ENCODE results near the gene PITPNB.

PITPNB gene

GRCh38 chr22:27805841-27806240, 113.2 kb downstream of the PITPNB start:
- Histone ChIP-seq H3K79me2 (ENCODE audit: control insufficient read depth, low read length) (no peaks in the 10 kb centered on the region), H3K9me2 (replicated peaks; ENCODE audit: control insufficient read depth, low read length) (no peaks in the 10 kb centered on the region), H4K20me1 (ENCODE audit: control insufficient read depth, insufficient read depth, low read depth, low read length) (no peaks in the 10 kb centered on the region), H3K4me1 (ENCODE audit: control insufficient read depth, low read length) (no peaks in the 10 kb centered on the region), H3K4me3 (ENCODE audit: low read length) (no peak overlapping the region), H3K9me3 (ENCODE audit: control insufficient read depth, insufficient read depth, low read length) (no peaks in the 10 kb centered on the region), H3K36me3 (ENCODE audit: control insufficient read depth, low read length) (no peaks in the 10 kb centered on the region), H3F3A (ENCODE audit: control insufficient read depth, insufficient read depth) (no peaks in the 10 kb centered on the region), H3K4me2 (ENCODE audit: low read length) (no peak overlapping the region), H3K27ac (ENCODE audit: low read depth, low read length) (no peak overlapping the region), H3K27me3 (ENCODE audit: control insufficient read depth, low read length) (no peaks in the 10 kb centered on the region)
- no peak for TF ChIP-seq EZH2phosphoT487 (IDR thresholded peaks at IDR 0.05; ENCODE audit: borderline replicate concordance, low read length)

GRCh38 chr22:27804470-27805297, 114.4 kb downstream of the PITPNB start:
- H3K9me2 ChIP-seq (replicated peaks; ENCODE audit: control insufficient read depth, low read length): no peaks in the 10 kb centered on the region
- H3K4me3 ChIP-seq (ENCODE audit: low read length): no peak overlapping the region
- no peaks in the 10 kb centered on the region for H3K9me3 ChIP-seq (ENCODE audit: control insufficient read depth, insufficient read depth, low read length)
- TF ChIP-seq CTCF (IDR thresholded peaks at IDR 0.05; ENCODE audit: low read depth, low read length, poor library complexity, severe bottlenecking) (peak; percentile 65), EZH2phosphoT487 (IDR thresholded peaks at IDR 0.05; ENCODE audit: borderline replicate concordance, low read length) (no peak)
- no peaks in the 10 kb centered on the region for H3K36me3 ChIP-seq (ENCODE audit: control insufficient read depth, low read length)
- no peaks in the 10 kb centered on the region for H4K20me1 ChIP-seq (ENCODE audit: control insufficient read depth, insufficient read depth, low read depth, low read length)
- no peaks in the 10 kb centered on the region for H3F3A ChIP-seq (ENCODE audit: control insufficient read depth, insufficient read depth)
- no peaks in the 10 kb centered on the region for H3K79me2 ChIP-seq (ENCODE audit: control insufficient read depth, low read length)
- H3K27ac ChIP-seq (ENCODE audit: low read depth, low read length): no peak overlapping the region
- H3K4me1 ChIP-seq (ENCODE audit: control insufficient read depth, low read length): no peaks in the 10 kb centered on the region
- H3K27me3 ChIP-seq (ENCODE audit: control insufficient read depth, low read length): no peaks in the 10 kb centered on the region
- H3K4me2 ChIP-seq (ENCODE audit: low read length): no peak overlapping the region

- H3K36me3 ChIP-seq (ENCODE audit: control insufficient read depth, low read length): no peaks in the 10 kb centered on the region
- no peaks in the 10 kb centered on the region for H3K27me3 ChIP-seq (ENCODE audit: control insufficient read depth, low read length)
- TF ChIP-seq CTCF (IDR thresholded peaks at IDR 0.05; ENCODE audit: low read depth, low read length, poor library complexity, severe bottlenecking): no peak
- TF ChIP-seq EZH2phosphoT487 (IDR thresholded peaks at IDR 0.05; ENCODE audit: borderline replicate concordance, low read length): no peak
- no peak overlapping the region for H3K27ac ChIP-seq (ENCODE audit: low read depth, low read length)
- no peaks in the 10 kb centered on the region for H3K9me3 ChIP-seq (ENCODE audit: control insufficient read depth, insufficient read depth, low read length)
- H3K4me1 ChIP-seq (ENCODE audit: control insufficient read depth, low read length): no peaks in the 10 kb centered on the region
- no peak overlapping the region for H3K4me2 ChIP-seq (ENCODE audit: low read length)
- no peaks in the 10 kb centered on the region for H3F3A ChIP-seq (ENCODE audit: control insufficient read depth, insufficient read depth)
- H3K9me2 ChIP-seq (replicated peaks; ENCODE audit: control insufficient read depth, low read length): no peaks in the 10 kb centered on the region
- no peaks in the 10 kb centered on the region for H3K79me2 ChIP-seq (ENCODE audit: control insufficient read depth, low read length)
- no peak overlapping the region for H3K4me3 ChIP-seq (ENCODE audit: low read length)
- H4K20me1 ChIP-seq (ENCODE audit: control insufficient read depth, insufficient read depth, low read depth, low read length): no peaks in the 10 kb centered on the region
Measured at GRCh38 chr22:27803841-27804415, 115.1 kb downstream of the PITPNB start.
